Astrocyte (in vitro differentiated cells and primary cell): ENCODE measurements around the gene TRIM15. TPM values are rescaled to one million over a fixed set of nuclear protein-coding genes. Genes with fewer than 3 reads are reported as not detected.

Experiments used
- DNase-seq: peaks from one replicate; pipeline ENCODE4 v3.0.0-alpha.2; 2010; ENCODE audit warnings: low read depth
- FAIRE-seq: peaks from 2 replicates; lab custom pipeline; 2011; peaks lifted over from hg19 to GRCh38; lab: Jason Lieb, UNC
- H2AFZ ChIP-seq: 2 replicates; pipeline ENCODE4 v1.6.0; 2012; ENCODE audit warnings: low read depth, low read length, inconsistent platforms
- H3K27ac ChIP-seq: 2 replicates; pipeline ENCODE4 v1.5.1; 2011; ENCODE audit warnings: low read depth, low read length, inconsistent platforms
- H3K27me3 ChIP-seq: 2 replicates; pipeline ENCODE4 v1.6.0; 2011; ENCODE audit warnings: low read length, inconsistent platforms; ENCODE audit not compliant: insufficient read depth
- H3K36me3 ChIP-seq: 2 replicates; pipeline ENCODE4 v1.5.1; 2011; ENCODE audit warnings: low read length, inconsistent platforms; ENCODE audit not compliant: insufficient read depth
- H3K4me1 ChIP-seq: 2 replicates; pipeline ENCODE4 v1.5.1; 2011; ENCODE audit warnings: low read length, inconsistent platforms; ENCODE audit not compliant: insufficient read depth
- H3K4me2 ChIP-seq: 2 replicates; pipeline ENCODE4 v1.6.0; 2012; ENCODE audit warnings: low read length, inconsistent platforms
- H3K4me3 ChIP-seq: 2 replicates; pipeline ENCODE4 v1.5.1; 2011; ENCODE audit warnings: low read depth, mild to moderate bottlenecking, low read length, inconsistent platforms; ENCODE audit not compliant: insufficient read depth
- H3K79me2 ChIP-seq: 2 replicates; pipeline ENCODE4 v1.6.0; 2012; ENCODE audit warnings: mild to moderate bottlenecking, low read length, inconsistent platforms; ENCODE audit not compliant: insufficient read depth
- H3K9ac ChIP-seq: 2 replicates; pipeline ENCODE4 v1.6.0; 2012; ENCODE audit warnings: mild to moderate bottlenecking, low read length, inconsistent platforms
- H3K9me3 ChIP-seq: 2 replicates; pipeline ENCODE4 v1.5.1; 2012; ENCODE audit warnings: low read depth, mild to moderate bottlenecking, low read length, inconsistent platforms; ENCODE audit not compliant: insufficient read depth
- H4K20me1 ChIP-seq: 2 replicates; pipeline ENCODE4 v1.6.0; 2012; ENCODE audit warnings: low read length, inconsistent platforms; ENCODE audit not compliant: insufficient read depth
- H3K27ac Mint-ChIP-seq: one replicate; pipeline ENCODE4 v1.8.0; 2021; ENCODE audit warnings: mild to moderate bottlenecking, mixed read lengths; ENCODE audit not compliant: unreplicated experiment
- H3K27me3 Mint-ChIP-seq: one replicate; pipeline ENCODE4 v1.8.0; 2021; ENCODE audit warnings: low read depth, mixed read lengths; ENCODE audit not compliant: unreplicated experiment
- H3K36me3 Mint-ChIP-seq: one replicate; pipeline ENCODE4 v1.8.0; 2021; ENCODE audit warnings: low read depth, mixed read lengths; ENCODE audit not compliant: unreplicated experiment
- H3K4me1 Mint-ChIP-seq: one replicate; pipeline ENCODE4 v1.8.0; 2021; ENCODE audit warnings: low read depth, mixed read lengths; ENCODE audit not compliant: unreplicated experiment
- H3K4me3 Mint-ChIP-seq: one replicate; pipeline ENCODE4 v1.8.0; 2021; ENCODE audit warnings: mild to moderate bottlenecking, moderate library complexity, mixed read lengths; ENCODE audit not compliant: unreplicated experiment
- H3K9me3 Mint-ChIP-seq: one replicate; pipeline ENCODE4 v1.8.0; 2021; ENCODE audit warnings: mild to moderate bottlenecking, mixed read lengths; ENCODE audit not compliant: unreplicated experiment
- CTCF ChIP-seq: IDR thresholded peaks from 2 replicates; pipeline ENCODE4 v1.5.1; 2011; ENCODE audit warnings: low read depth, mild to moderate bottlenecking, inconsistent platforms, low read length, moderate library complexity; ENCODE audit not compliant: insufficient read depth
- EZH2 ChIP-seq: IDR thresholded peaks from 2 replicates; pipeline ENCODE4 v1.6.1; 2012; ENCODE audit warnings: mild to moderate bottlenecking, low read length, inconsistent platforms; ENCODE audit not compliant: insufficient read depth
- total RNA-seq: library from RNA; stranded (reverse); gene quantifications from 2 replicates; pipeline ENCODE4 v1.2.1, GENCODE V29; 2021

Gene TRIM15
- total RNA-seq, 1 donor from 2014 or later: not detected

GRCh38 chr6:30178837-30179236 lies 15.5 kb downstream of the TRIM15 start:
- H3K4me2 ChIP-seq: no peak overlapping the region
- H3K27me3 ChIP-seq: peaks cover 27% of the 10 kb centered on the region
- H3K4me1 ChIP-seq: no peaks in the 10 kb centered on the region
- H3K79me2 ChIP-seq: no peaks in the 10 kb centered on the region
- Mint-ChIP-seq H3K9me3 (peaks cover 9% of the 10 kb centered on the region), H3K4me3 (no peak overlapping the region), H3K36me3 (peaks cover 5% of the 10 kb centered on the region), H3K4me1 (no peaks in the 10 kb centered on the region), H3K27ac (no peak overlapping the region), H3K27me3 (peaks cover 26% of the 10 kb centered on the region)
- H4K20me1 ChIP-seq: no peaks in the 10 kb centered on the region
- TF ChIP-seq CTCF: no peak
- TF ChIP-seq EZH2: no peak
- H2AFZ ChIP-seq: no peak overlapping the region
- H3K9me3 ChIP-seq: no peaks in the 10 kb centered on the region
- H3K4me3 ChIP-seq: no peak overlapping the region
- no peak overlapping the region for H3K9ac ChIP-seq
- FAIRE-seq: no peak
- no peak for DNase-seq
- no peaks in the 10 kb centered on the region for H3K36me3 ChIP-seq
- H3K27ac ChIP-seq: no peak overlapping the region

- Mint-ChIP-seq H3K4me3 (no peak overlapping the region), H3K27ac (no peak overlapping the region), H3K27me3 (peaks cover 23% of the 10 kb centered on the region), H3K4me1 (no peaks in the 10 kb centered on the region), H3K9me3 (peaks cover 12% of the 10 kb centered on the region), H3K36me3 (peaks cover 16% of the 10 kb centered on the region)
- Histone ChIP-seq H3K79me2 (no peaks in the 10 kb centered on the region), H2AFZ (no peak overlapping the region), H3K27me3 (peaks cover 23% of the 10 kb centered on the region), H3K9ac (no peak overlapping the region), H3K4me2 (no peak overlapping the region), H4K20me1 (no peaks in the 10 kb centered on the region), H3K36me3 (peaks cover 1% of the 10 kb centered on the region), H3K4me1 (no peaks in the 10 kb centered on the region), H3K9me3 (no peaks in the 10 kb centered on the region), H3K4me3 (no peak overlapping the region), H3K27ac (no peak overlapping the region)
- FAIRE-seq (no peak), DNase-seq (no peak)
- no peak for TF ChIP-seq EZH2
- no peak for TF ChIP-seq CTCF
These were observed 16.8 kb downstream of the TRIM15 start for GRCh38 chr6:30180145-30180544.

DNA sequence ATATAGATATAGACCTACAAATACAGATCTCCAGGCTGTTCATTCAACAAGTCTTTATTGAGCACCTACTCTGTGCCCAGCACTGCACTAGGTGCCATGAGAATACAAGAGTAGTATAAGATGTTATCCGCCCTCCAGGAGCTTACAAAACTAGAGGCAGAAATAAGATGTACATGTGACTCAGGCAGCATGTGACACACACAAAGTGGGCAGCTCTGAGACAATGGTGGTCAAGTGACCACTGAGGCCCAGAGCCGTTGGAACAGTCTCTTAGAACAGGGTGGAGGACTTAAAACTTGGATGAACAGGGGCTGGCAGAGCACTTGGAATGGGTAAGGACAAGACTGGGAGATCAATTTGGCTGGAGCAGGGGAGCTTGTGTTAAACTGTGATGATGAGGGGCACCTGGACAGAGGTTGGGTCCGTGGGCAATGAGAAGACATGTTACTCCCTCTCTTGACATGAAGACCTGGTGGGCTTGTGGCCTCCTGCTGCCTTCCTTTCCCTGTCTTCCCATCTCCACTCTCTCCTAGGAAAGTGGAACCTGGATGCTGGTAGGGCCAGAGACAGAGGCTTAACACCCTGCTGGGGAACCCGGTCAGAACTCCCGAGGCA lies 21.2 kb downstream of the TRIM15 start:
- FAIRE-seq (no peak), DNase-seq (no peak)
- Mint-ChIP-seq H3K27me3 (no peaks in the 10 kb centered on the region), H3K27ac (no peak overlapping the region), H3K4me1 (no peaks in the 10 kb centered on the region), H3K4me3 (no peak overlapping the region), H3K36me3 (peaks cover 44% of the 10 kb centered on the region), H3K9me3 (peaks cover 10% of the 10 kb centered on the region)
- H3K9me3 ChIP-seq: no peaks in the 10 kb centered on the region
- TF ChIP-seq CTCF (no peak), EZH2 (no peak)
- no peaks in the 10 kb centered on the region for H3K4me1 ChIP-seq
- H3K36me3 ChIP-seq: peaks cover 27% of the 10 kb centered on the region
- H2AFZ ChIP-seq: no peak overlapping the region
- H4K20me1 ChIP-seq: no peaks in the 10 kb centered on the region
- no peaks in the 10 kb centered on the region for H3K79me2 ChIP-seq
- no peak overlapping the region for H3K4me2 ChIP-seq
- no peak overlapping the region for H3K4me3 ChIP-seq
- peaks cover 2% of the 10 kb centered on the region for H3K27me3 ChIP-seq
- H3K27ac ChIP-seq: no peak overlapping the region
- H3K9ac ChIP-seq: no peak overlapping the region
